Glutamatergic neuron (in vitro differentiated cells): ENCODE results near the gene EXOSC5. TPM values are rescaled to one million over a fixed set of nuclear protein-coding genes. Genes with fewer than 3 reads are reported as not detected.
"Not testable (repeated sequence)": the region's sequence is repeated elsewhere in the genome, so short reads cannot be mapped to it uniquely, and the experiment has no call there.

Experiments used
- DNase-seq: peaks from one replicate; pipeline ENCODE4 v3.0.0; 2022
- H3K27ac Mint-ChIP-seq: one replicate; pipeline ENCODE4 v1.8.0; 2020; ENCODE audit warnings: mild to moderate bottlenecking, mixed read lengths, inconsistent platforms; ENCODE audit not compliant: unreplicated experiment
- H3K27me3 Mint-ChIP-seq: one replicate; pipeline ENCODE4 v1.8.0; 2020; ENCODE audit warnings: mild to moderate bottlenecking, moderate library complexity, mixed read lengths, inconsistent platforms; ENCODE audit not compliant: unreplicated experiment
- H3K36me3 Mint-ChIP-seq: one replicate; pipeline ENCODE4 v1.8.0; 2020; ENCODE audit warnings: mild to moderate bottlenecking, mixed read lengths, inconsistent platforms; ENCODE audit not compliant: unreplicated experiment
- H3K4me1 Mint-ChIP-seq: one replicate; pipeline ENCODE4 v1.8.0; 2020; ENCODE audit warnings: mild to moderate bottlenecking, low read depth, mixed read lengths, inconsistent platforms; ENCODE audit not compliant: unreplicated experiment
- H3K4me3 Mint-ChIP-seq: one replicate; pipeline ENCODE4 v1.8.0; 2020; ENCODE audit warnings: mild to moderate bottlenecking, mixed read lengths, inconsistent platforms; ENCODE audit not compliant: unreplicated experiment
- H3K9me3 Mint-ChIP-seq: one replicate; pipeline ENCODE4 v1.8.0; 2020; ENCODE audit warnings: mild to moderate bottlenecking, moderate library complexity, mixed read lengths, inconsistent platforms; ENCODE audit not compliant: unreplicated experiment
- total RNA-seq: library from RNA; stranded (reverse); fragmentation: NEBNext Ultra II Directional; extraction: Animal tissue kit (Norgen Biotek cat#: 25700); gene quantifications from one replicate; pipeline ENCODE4 v1.2.1, GENCODE V29; 2021; ENCODE audit not compliant: unreplicated experiment
- TF ChIP-seq, protein P1 (sequence below): fragments of 200-600 bp; sonication (generic); IDR thresholded peaks from one replicate; pipeline ENCODE4 v1.5.0; 2021; ENCODE audit not compliant: partially characterized antibody, unreplicated experiment

Gene EXOSC5
- total RNA-seq, 1 donor from 2014 or later = 18.2 TPM

- TF ChIP-seq, protein P1, sequence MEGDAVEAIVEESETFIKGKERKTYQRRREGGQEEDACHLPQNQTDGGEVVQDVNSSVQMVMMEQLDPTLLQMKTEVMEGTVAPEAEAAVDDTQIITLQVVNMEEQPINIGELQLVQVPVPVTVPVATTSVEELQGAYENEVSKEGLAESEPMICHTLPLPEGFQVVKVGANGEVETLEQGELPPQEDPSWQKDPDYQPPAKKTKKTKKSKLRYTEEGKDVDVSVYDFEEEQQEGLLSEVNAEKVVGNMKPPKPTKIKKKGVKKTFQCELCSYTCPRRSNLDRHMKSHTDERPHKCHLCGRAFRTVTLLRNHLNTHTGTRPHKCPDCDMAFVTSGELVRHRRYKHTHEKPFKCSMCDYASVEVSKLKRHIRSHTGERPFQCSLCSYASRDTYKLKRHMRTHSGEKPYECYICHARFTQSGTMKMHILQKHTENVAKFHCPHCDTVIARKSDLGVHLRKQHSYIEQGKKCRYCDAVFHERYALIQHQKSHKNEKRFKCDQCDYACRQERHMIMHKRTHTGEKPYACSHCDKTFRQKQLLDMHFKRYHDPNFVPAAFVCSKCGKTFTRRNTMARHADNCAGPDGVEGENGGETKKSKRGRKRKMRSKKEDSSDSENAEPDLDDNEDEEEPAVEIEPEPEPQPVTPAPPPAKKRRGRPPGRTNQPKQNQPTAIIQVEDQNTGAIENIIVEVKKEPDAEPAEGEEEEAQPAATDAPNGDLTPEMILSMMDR = no peak
- DNase-seq = no peak
- H3K4me1 Mint-ChIP-seq = no peaks in the 10 kb centered on the region
- H3K4me3 Mint-ChIP-seq = no peak overlapping the region
- no peak overlapping the region for H3K27ac Mint-ChIP-seq
- peaks cover 2% of the 10 kb centered on the region for H3K9me3 Mint-ChIP-seq
- peaks cover 3% of the 10 kb centered on the region for H3K27me3 Mint-ChIP-seq
- no peaks in the 10 kb centered on the region for H3K36me3 Mint-ChIP-seq
Observed at GRCh38 chr19:41411100-41411967, 14.2 kb upstream of the EXOSC5 start.

DNA sequence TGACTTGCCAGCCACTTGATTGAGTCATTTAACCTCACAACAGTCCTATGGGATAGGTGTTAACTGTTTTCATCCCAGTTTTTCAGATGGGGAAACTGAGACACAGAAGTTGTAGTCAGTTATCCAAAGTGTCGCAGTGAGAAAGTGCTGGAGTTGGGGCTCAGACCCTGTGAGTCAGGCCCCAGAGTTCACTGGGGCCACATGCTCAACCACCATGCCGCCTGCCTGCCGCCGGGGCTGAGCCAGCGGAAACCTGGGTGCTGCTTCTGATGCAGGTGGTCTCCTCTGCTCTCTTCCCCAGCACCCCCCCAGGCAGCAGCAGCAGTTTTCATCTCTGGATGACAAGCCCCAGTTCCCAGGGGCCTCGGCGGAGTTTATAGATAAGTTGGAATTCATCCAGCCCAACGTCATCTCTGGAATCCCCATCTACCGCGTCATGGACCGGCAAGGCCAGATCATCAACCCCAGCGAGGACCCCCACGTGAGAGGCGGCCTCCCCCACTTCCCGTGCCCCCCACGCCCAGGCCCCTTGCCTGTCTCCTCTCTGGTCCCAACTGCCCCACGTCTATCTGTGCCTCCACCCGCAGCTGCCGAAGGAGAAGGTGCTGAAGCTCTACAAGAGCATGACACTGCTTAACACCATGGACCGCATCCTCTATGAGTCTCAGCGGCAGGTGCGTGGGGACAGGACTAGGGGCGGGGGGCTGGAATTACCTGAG is 13.3 kb upstream of the EXOSC5 start:
- no peak for DNase-seq
- H3K4me3 Mint-ChIP-seq = no peak overlapping the region
- peaks cover 3% of the 10 kb centered on the region for H3K27me3 Mint-ChIP-seq
- H3K36me3 Mint-ChIP-seq = no peaks in the 10 kb centered on the region
- no peaks in the 10 kb centered on the region for H3K4me1 Mint-ChIP-seq
- no peak overlapping the region for H3K27ac Mint-ChIP-seq
- TF ChIP-seq, protein P1 = no peak
- peaks cover 2% of the 10 kb centered on the region for H3K9me3 Mint-ChIP-seq

- TF ChIP-seq, protein P1 = no peak
- H3K9me3 Mint-ChIP-seq = peaks cover 2% of the 10 kb centered on the region
- H3K4me3 Mint-ChIP-seq = no peak overlapping the region
- no peaks in the 10 kb centered on the region for H3K4me1 Mint-ChIP-seq
- H3K27ac Mint-ChIP-seq = no peak overlapping the region
- no peak for DNase-seq
- H3K36me3 Mint-ChIP-seq = no peaks in the 10 kb centered on the region
- peaks cover 1% of the 10 kb centered on the region for H3K27me3 Mint-ChIP-seq
Observed at GRCh38 chr19:41409288-41409687, 12.1 kb upstream of the EXOSC5 start.

GRCh38 chr19:41408846-41409245 is 11.7 kb upstream of the EXOSC5 start:
- not testable (repeated sequence) for H3K27me3 Mint-ChIP-seq, H3K36me3 Mint-ChIP-seq, H3K9me3 Mint-ChIP-seq, H3K27ac Mint-ChIP-seq, H3K4me1 Mint-ChIP-seq, H3K4me3 Mint-ChIP-seq, DNase-seq

- Mint-ChIP-seq H3K9me3 (peaks cover under 1% of the 10 kb centered on the region), H3K36me3 (no peaks in the 10 kb centered on the region), H3K4me1 (no peaks in the 10 kb centered on the region), H3K27me3 (no peaks in the 10 kb centered on the region), H3K27ac (no peak overlapping the region), H3K4me3 (no peak overlapping the region)
- no peak for DNase-seq
- TF ChIP-seq, protein P1 = no peak
Observed at GRCh38 chr19:41408256-41408655, 11.1 kb upstream of the EXOSC5 start.
